Measurements from ENCODE around the gene LPCAT1.
"Not testable (repeated sequence)": the region's sequence is repeated elsewhere in the genome, so short reads cannot be mapped to it uniquely, and the experiment has no call there.

- TF ChIP-seq CTCF (IDR thresholded peaks at IDR 0.05; ENCODE audit: extremely low read depth in 1 of 2, insufficient read depth in 1 of 2, low read depth in 1 of 2, low read length in 2 of 2); POLR2A (IDR thresholded peaks at IDR 0.05; ENCODE audit: low read depth, low read length); MAX (IDR thresholded peaks at IDR 0.05; ENCODE audit: insufficient read depth, insufficient read length); EZH2 (IDR thresholded peaks at IDR 0.05; ENCODE audit: borderline replicate concordance, low read depth, low read length, severe bottlenecking); GATA2 (IDR thresholded peaks at IDR 0.05; ENCODE audit: insufficient read depth, insufficient read length, low read depth, low read length); MYC (IDR thresholded peaks at IDR 0.05; ENCODE audit: low read depth, low read length); POLR2AphosphoS5 (IDR thresholded peaks at IDR 0.05; ENCODE audit: insufficient read depth, low read depth, low read length); JUN (IDR thresholded peaks at IDR 0.05; ENCODE audit: borderline replicate concordance, insufficient read depth, insufficient read length, low read depth): not testable (repeated sequence)
These were observed 101.2 kb downstream of the LPCAT1 start for GRCh38 chr5:1422522-1422921.
